B cell (primary cell): ENCODE data around the gene AQP5.

Experiments
- CTCF ChIP-seq: fragments of 200-600 bp; IDR thresholded peaks from one replicate; pipeline ENCODE4 v1.8.0; 2022; ENCODE audit warnings: antibody characterized with exemption, mild to moderate bottlenecking
- EZH2 ChIP-seq: IDR thresholded peaks from 2 replicates; pipeline ENCODE4 v1.6.1; 2012; ENCODE audit warnings: borderline replicate concordance, low read depth, mild to moderate bottlenecking, moderate library complexity, low read length; ENCODE audit not compliant: insufficient read depth, poor library complexity, severe bottlenecking

- no peak for TF ChIP-seq CTCF
- TF ChIP-seq EZH2, result no peak
Observed at GRCh38 chr12:49953151-49953550, 8.5 kb upstream of the AQP5 start.
